Measurements from ENCODE around the gene RCBTB2.

DNA sequence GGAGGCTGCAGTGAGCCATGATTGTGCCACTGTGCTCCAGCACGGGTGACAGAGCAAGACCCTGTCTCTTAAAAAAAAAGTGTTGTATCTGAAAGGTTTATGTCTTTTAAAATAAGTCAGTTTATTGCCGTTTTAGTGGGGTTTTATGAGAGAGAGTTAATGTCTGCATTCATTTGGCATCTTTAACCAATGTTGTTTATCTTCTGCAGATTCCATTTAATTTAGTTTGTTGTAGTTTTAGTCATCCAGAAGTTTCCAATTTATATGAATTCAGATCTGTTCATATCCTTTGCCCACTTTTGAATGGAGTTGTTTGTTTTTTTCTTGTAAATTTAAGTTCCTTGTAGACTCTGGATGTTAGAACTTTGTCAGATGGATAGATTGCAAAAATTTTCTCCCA lies 83.2 kb downstream of the RCBTB2 start:
- TF ChIP-seq, protein P1, sequence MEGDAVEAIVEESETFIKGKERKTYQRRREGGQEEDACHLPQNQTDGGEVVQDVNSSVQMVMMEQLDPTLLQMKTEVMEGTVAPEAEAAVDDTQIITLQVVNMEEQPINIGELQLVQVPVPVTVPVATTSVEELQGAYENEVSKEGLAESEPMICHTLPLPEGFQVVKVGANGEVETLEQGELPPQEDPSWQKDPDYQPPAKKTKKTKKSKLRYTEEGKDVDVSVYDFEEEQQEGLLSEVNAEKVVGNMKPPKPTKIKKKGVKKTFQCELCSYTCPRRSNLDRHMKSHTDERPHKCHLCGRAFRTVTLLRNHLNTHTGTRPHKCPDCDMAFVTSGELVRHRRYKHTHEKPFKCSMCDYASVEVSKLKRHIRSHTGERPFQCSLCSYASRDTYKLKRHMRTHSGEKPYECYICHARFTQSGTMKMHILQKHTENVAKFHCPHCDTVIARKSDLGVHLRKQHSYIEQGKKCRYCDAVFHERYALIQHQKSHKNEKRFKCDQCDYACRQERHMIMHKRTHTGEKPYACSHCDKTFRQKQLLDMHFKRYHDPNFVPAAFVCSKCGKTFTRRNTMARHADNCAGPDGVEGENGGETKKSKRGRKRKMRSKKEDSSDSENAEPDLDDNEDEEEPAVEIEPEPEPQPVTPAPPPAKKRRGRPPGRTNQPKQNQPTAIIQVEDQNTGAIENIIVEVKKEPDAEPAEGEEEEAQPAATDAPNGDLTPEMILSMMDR (IDR thresholded peaks at IDR 0.05) = no peak
- TF ChIP-seq POLR2A (IDR thresholded peaks at IDR 0.05) (no peak), EP300 (IDR thresholded peaks at IDR 0.05) (no peak)

Data from ovary (tissue), 3 donors.